ENCODE measurements around the gene ESR2. TPM values are rescaled to one million over a fixed set of nuclear protein-coding genes. Genes with fewer than 3 reads are reported as not detected.

ESR2 gene
- total and polyA plus RNA-seq, 2 of the 8 experiments (the other 6 are each of a cell fraction or from before 2014, with no cell fraction given) = 0.19 to 0.23 TPM

DNA sequence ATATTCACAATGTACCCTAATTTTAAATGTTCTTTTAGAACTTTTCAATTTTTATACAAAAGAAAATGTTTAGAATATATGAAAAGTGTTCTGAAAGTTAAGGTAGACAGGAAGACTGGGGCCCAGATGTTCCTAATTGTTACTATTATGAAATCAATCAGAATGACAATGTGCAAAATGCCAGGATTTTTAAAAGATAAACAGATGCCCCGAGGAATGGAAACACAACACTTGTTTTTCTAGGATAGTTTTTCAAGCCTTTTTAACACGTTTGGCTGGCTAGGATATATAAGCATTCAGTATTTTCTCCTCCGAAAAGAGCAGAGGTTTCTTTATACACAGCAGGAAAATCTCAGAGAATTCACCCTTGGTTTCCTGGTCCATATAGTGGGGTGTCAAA lies 106.8 kb downstream of the ESR2 start (continued):
- TF ChIP-seq EGR1 (IDR thresholded peaks at IDR 0.05; ENCODE audit: borderline replicate concordance, low read depth, low read length) (no peak), NRF1 (IDR thresholded peaks at IDR 0.05; ENCODE audit: low read depth, low read length) (no peak)
